AG08395 (cell line): ENCODE measurements around the gene TIMM10.
"Not testable (repeated sequence)": the region's sequence is repeated elsewhere in the genome, so short reads cannot be mapped to it uniquely, and the experiment has no call there.

Experiments used
- DNase-seq: peaks from one replicate; pipeline ENCODE4 v3.0.0; 2012; ENCODE audit warnings: mixed read lengths, low spot score

Gene TIMM10

DNA sequence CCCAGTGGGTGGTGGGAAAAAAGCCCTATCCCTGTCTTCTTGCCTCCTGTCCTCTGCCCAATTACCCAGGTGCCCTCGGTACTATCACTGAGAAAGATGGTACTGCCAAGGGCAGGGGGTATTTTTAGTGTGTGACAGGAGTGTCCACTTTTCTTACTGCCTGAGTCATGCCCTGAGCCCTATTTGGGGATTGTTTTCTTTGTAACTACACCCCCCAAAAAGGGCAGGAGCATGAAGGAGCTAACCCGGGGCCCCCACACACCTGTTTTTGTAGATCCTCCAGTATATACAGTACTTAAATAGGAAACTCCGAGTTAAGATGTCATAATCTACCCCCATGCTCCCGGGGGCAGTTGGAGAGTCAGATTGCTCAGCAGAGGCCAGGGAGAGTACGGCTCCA, 10.6 kb upstream of the TIMM10 start:
- no peak for DNase-seq

DNA sequence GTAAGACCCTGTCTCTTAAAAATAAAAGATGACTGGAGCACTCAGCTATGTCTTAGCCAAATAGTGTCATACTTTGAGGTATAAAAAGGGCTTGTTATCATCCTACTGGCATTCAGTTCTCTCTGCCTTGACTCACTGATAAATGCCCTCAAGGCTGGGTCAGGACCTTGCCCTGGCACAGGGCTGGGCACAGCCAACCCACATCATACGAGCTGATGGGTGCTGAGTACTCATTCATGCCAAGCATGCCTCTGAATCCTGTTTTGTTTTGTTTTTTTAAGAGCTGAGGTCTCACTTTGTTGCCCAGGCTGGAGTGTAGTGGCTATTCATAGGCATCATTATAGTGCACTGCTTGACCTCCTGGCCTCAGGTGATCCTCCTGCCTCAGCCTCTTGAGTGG, 8.8 kb upstream of the TIMM10 start:
- DNase-seq = no peak

DNA sequence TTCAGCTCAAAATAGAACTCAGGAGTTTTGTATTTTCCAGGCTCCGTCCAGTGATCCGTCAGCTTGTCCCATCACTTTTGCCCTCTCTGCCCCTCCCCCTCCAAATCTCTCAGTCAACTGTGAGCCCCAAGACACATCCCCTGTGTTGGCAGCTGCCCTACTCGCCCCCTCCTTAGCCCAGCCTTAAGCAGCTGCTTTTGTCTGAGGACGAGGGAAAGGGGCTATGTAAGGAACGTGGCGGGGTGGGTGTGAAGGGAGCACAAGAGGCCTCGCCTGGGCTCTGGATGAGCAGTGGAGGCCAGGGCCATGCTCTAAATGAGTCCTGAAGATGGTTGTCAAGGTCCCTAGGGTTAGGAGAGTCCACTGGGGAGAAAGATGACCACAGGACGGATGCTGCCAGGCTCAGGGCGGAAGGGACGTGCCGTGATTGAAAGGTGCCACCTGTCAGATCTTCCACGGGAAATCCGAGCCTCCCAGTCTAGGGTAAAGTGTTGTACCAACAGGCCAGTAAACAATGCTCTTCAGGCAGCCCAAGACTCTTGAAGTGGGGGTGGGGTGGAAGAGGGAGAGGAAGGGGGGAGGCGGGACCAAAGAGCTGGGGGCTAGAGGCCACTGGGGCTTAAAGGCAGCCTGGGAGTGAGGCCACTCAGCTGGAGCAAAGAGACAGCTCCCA, 6.5 kb upstream of the TIMM10 start, which contains the start of gene SMTNL1:
TSS of gene SMTNL1 (plus strand) at position 649 of the 673 bp plus-strand sequence. CDS start 5,048 bp downstream, outside the sequence.
- no peak for DNase-seq

- not testable (repeated sequence) for DNase-seq
These were observed 3.9 kb upstream of the TIMM10 start for GRCh38 chr11:57534449-57534848.

- no peak for DNase-seq
These were observed 349 bp downstream of the TIMM10 start for GRCh38 chr11:57530215-57530595.

DNA sequence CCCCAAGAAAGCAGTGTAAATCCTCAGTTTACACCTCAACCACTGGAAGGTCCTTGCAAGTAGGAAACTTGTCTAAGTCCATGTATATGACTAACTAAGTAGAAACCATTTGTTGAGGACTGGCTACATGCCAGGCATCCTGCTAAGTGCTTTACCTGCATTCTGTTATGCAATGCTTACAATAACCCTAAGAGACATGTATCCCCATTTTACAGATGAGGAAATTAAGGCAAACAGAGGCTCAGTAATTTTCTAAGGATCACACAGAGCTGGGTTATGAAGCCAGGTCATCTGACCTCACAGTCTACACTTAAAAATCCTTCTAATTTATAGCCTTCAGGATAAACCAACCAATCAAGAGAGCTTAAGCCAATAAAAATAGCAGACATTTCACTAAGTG, 1.5 kb downstream of the TIMM10 start:
- DNase-seq = no peak

GRCh38 chr11:57527056-57527631, 3.4 kb downstream of the TIMM10 start:
- peak; percentile 65 for DNase-seq

- DNase-seq = no peak
These were observed 7.1 kb downstream of the TIMM10 start for GRCh38 chr11:57523419-57523818.

DNA sequence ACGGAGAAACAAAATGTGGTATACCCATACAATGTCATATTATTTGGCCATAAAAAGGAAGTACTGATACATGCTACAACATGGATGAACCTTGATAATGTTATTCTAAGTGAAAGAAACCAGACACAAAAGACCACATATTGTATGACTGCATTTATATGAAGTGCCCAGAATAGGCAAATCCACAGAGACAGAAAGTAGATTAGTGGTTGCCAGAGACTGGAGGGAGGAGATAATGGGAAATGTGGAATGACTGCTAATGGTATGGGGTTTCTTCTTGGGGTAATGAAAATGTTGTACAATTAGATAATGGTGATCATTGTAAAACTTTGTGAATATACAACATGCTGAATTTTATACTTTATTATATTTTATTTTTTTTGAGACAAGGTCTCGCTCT, 9.4 kb downstream of the TIMM10 start:
- DNase-seq = no peak

DNA sequence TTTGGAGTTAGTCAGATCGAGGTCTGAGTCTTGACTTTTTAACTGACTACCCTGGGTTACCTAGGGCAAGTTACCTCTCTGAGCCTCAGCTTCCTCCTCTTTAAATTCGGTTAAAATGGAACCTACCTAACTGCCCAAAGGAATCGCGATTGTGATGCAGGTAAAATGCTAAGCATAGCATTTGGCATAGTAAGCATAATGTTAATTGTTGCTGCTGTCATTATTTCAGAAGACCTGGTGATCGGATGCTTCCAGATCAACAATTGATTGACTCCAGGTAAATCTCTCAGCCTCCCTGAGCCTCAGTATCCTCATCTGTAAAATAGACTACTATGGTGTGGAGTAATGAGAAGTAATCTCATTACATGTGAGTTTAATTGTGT, 14.5 kb downstream of the TIMM10 start:
- DNase-seq = no peak

DNA sequence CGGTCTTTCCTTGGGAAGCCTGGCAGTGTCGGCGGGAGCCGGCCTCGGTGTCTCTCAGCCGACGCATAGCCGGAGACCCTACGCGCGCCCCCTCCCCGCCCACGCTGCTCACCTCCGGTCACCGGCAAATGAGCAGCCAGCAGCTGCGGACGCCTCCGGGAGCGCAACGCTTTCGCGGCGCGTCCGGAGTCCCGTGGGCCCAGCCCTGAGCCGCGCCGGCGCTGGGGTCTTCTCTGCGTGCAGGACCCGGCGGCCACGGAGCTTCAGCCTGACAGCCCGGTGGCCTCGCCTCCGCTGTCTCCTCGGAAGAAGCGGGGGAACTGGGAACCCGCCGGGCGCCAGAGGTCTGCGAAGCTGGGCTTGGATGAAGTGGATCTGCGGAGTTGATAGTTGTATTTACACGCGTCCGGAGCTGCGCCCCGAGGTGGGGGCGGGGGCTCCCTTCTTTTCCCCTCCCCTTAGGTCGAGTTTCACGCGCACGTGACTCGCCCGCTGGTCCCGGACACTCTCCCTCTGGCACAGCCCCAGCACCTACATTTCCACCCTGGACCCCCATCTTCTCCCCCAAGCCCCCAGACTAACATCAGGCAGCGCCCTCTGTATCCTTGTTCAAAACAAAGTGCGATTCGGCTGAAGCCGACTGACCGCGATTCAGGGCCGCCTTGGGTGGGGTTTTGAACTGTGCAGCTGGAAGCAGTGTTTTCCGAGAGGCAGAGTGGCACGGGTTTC, 15.1 kb downstream of the TIMM10 start, which contains the start of gene SLC43A1:
TSS of gene SLC43A1 (minus strand) at position 371 of the 729 bp plus-strand sequence. CDS start 1,591 bp downstream, outside the sequence.
- DNase-seq = peak; percentile 82

DNA sequence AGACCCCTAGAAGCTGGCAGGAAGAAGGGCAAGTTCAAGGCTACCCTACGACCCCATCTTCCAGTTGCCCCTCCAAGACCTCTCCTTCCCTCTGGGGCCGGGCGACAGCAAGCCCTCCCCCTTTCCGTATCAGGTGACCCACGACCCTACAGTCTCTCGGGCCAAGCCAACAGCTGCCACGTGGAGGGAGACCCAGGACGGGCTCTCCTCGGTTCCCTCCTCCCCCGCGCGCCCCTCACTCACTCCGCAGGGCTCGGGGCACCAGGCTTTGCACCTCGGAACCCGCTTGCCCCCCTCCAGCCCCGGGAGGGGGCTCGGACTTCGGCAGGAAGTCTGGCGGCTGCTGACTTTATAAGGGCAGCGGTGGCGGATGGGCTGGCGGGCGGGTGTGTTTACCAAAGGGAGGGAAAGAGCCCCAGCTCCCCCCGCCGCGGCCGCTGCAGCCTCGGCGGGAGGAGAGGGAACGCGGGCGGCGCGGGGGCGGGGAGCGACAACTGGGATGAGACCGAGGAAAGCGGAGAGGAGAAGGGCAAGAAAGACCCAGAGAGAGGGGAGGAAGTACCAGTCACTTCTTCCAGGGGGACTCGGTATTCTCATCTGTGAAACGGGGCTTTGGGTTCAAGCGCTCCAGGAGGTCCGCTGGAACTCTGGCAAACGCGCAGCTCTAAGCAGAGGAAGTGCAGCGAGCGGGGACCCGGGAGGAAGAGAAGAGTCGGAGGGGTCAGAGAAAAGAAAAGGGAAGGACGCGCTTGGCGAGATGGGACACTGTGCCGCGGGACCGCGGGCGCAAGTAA, 15.8 kb downstream of the TIMM10 start:
- peak; percentile 57 for DNase-seq

GRCh38 chr11:57513911-57514537, 16.5 kb downstream of the TIMM10 start:
- peak; percentile 39 for DNase-seq

- no peak for DNase-seq
These were observed 17.1 kb downstream of the TIMM10 start for GRCh38 chr11:57513452-57513795.

- DNase-seq = no peak
These were observed 17.7 kb downstream of the TIMM10 start for GRCh38 chr11:57512646-57513451.

GRCh38 chr11:57511741-57512430, 18.7 kb downstream of the TIMM10 start:
- no peak for DNase-seq

- DNase-seq = no peak
These were observed 22.0 kb downstream of the TIMM10 start for GRCh38 chr11:57508341-57509170.

DNA sequence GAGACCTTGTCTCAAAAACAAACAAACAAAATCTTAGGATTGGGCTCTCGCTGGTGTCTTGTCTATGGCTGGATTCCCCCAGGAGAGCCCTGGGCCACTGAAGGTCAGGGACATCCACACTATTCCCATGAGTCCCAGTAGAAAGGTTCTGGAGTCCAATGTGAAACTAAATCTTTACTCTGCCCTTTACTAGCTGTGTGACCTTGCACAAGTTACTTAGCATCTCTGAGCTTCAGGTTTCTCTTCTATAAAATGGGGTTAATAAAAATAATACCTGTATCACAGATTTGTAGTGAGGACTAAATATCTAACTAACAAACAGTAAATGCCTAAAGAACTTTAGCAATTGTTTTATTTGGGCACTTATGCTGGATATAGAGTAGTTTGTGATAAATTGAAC, 24.0 kb downstream of the TIMM10 start:
- no peak for DNase-seq

GRCh38 chr11:57504511-57504910, 26.0 kb downstream of the TIMM10 start:
- DNase-seq = no peak

DNA sequence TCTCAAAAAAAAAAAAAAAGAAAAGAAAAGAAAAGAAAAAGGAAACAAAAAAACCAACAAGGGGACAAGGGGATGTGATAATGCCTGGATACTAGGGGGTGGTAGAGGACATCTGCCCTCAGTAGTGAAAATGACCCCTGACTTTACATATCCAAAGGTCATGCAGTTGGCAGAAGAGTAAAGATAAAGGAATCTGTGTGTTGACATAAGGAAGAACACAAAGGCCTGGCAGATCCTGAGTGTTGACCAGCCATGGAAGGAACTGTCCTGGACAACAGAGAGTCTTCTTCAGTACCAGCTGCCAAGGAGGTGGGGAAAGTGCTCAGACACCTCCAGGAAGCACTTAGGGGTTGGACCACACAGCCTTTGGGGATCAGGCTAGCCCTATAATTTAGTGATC, 27.7 kb downstream of the TIMM10 start:
- DNase-seq = no peak
